ENCODE measurements around the gene FURIN.
"Not testable (repeated sequence)": the region's sequence is repeated elsewhere in the genome, so short reads cannot be mapped to it uniquely, and the experiment has no call there.

The FURIN gene

DNA sequence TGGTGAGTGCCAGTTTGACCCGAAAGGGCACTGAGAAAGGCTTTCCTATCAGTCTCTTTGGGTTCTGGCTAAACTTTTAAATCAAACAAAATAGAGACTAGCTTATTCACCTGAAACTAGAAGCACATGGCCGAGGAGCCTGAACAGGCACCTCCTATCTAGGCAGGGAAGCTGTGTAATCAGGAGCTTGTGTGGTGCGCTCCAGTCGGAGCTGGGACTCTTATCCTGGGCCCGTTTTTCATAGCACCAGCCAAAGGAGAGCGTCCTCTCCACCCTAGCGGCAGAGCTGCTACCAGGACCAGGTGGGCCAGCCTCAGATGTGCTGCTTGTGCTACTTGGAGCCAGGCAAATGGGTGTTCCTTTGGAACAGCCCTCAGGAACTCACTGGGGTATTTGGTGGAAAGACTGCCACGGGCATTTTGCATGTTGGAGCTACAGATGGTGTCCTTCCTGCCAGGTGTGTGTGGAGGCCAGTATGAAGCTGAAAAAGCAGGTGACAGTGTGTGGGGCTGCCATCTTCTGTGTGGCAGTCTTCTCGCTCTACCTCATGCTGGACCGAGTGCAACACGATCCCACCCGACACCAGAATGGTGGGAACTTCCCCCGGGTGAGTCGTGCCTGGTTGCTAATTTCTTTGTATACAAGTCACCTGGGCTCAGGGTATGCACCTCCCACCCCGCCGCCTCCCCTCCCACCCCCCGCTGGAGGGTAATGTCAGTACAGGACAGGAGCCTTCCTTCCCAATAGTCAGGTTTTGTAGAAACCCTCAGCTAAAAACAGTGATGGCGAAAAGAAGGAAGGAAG lies 35.5 kb downstream of the FURIN start:
- no peak for FAIRE-seq

DNA sequence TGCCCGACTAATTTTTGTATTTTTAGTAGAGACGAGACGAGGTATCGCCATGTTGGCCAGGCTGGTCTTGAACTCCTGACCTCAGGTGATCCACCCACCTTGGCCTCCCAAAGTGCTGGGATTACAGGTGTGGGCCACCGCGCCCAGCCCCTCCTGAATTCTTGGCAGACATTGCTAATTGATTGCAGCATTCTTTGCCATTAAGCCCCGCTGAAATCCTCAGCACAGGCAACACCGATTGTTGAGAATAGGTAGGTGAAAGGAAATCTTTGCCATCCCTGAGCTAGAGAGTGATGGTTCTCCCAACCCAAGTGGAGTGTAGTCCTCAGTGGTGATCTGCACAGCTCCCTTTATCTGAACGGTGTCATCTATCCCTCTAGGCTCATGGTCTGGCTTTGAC lies 36.4 kb downstream of the FURIN start:
- no peak for FAIRE-seq

DNA sequence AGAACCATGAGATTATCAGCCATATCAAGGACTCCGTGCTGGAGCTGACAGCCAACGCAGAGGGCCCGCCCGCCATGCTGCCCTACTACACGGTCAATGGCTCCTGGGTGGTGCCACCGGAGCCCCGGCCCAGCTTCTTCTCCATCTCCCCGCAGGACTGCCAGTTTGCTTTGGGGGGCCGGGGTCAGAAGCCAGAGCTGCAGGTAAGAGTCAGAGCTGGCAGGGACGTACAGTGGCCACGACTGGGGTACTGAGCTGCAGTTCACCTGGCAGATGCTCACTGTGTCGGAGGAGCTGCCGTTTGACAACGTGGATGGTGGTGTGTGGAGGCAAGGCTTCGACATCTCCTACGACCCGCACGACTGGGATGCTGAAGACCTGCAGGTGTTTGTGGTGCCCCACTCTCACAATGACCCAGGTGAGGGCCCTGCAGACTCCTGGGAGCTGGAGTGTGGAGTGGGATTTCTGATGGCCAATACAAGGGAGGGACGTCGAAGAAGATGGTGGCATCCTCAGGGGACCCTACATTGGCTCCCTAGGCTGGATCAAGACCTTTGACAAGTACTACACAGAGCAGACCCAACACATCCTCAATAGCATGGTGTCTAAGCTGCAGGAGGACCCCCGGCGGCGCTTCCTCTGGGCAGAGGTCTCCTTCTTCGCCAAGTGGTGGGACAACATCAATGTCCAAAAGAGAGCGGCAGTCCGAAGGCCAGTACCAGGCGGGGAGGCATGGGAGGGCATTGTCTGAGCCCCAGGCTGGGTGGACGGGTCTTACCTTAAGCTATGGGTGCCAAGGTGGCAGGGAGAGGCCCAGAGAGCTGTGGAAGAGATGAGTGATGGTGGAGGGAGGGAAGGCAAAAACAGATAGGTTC lies 37.2 kb downstream of the FURIN start:
- FAIRE-seq: no peak

DNA sequence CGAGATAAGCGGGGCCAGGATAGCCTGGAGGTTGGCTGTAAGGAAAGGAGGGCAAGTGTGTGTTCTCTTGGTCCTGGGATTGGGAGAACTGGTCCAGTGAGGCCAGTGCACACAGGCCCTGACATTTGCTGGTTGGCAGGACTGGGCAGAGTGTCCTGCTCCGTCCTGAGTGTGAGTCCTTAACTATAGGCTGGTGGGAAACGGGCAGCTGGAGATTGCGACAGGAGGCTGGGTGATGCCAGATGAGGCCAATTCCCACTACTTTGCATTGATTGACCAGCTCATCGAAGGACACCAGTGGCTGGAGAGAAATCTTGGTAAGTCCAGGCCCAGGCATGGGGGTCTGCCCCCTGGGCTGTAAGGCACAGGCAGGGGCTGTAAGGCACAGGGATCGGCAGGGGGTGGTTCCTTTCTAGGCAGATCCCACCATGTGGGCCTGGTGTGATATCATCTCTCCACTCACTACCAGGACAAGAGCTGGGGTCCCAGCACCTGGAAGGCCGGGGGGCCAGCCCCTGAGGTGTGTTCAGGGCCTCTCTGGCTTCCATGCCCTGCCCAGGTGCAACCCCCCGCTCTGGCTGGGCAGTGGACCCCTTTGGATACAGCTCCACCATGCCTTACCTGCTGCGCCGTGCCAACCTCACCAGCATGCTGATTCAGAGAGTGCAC lies 37.9 kb downstream of the FURIN start:
- no peak for FAIRE-seq

DNA sequence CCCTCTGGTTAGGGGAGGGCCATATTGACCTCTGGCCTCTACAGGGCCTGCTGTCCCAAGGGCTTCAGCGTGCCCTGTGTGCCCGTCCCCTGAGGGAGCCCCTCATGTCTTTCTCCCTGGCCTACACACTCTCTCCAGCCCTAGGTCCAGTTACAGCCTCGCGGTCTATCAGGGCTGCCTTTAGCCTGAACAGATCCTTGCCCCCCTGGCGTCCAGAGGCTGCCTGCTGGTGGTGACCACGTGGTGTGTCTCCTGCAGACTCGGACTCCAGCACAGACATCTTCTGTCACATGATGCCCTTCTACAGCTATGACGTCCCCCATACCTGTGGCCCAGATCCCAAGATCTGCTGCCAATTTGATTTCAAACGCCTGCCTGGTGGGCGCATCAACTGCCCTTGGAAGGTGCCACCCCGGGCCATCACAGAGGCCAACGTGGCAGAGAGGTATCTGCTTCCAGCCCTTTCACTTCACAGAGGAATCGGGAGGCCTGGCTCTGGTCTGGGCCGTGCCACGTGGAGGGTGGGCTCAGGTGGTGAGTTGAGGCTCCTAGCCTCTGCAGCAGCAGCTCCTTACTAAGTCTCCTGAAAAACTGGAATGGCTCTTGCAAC lies 38.8 kb downstream of the FURIN start:
- no peak for FAIRE-seq

DNA sequence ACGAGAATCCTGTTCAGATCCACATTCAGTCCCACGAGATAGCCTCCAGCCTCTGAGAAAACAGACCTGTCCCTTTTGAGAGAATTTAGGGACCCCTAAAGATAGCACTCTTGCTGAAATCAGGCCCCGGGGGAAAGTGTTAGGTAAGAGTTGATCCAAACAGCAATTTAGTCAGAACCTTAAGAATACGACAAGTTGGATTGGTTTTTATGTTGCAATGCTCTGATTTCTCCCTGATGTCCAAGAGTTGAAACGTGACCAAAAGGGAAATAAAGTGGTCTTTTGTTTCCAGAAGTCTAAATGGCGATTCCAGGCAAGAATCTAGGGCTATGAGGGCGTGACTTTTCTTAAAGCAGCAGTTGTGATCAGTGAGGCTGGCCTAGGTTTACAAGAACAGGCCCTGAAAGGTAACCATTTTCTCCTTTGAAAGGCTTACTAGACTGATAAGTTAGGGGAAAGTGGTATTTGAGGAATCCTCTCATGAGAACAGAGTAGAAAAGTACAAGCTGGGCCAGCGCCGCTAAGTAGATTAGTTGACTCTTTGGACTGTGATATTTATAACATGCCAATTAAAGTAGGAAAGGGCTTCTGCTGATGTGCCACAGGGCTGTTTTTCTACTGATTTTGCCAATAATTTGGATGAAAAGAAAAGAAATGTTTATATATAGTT lies 39.6 kb downstream of the FURIN start:
- FAIRE-seq: no peak

DNA sequence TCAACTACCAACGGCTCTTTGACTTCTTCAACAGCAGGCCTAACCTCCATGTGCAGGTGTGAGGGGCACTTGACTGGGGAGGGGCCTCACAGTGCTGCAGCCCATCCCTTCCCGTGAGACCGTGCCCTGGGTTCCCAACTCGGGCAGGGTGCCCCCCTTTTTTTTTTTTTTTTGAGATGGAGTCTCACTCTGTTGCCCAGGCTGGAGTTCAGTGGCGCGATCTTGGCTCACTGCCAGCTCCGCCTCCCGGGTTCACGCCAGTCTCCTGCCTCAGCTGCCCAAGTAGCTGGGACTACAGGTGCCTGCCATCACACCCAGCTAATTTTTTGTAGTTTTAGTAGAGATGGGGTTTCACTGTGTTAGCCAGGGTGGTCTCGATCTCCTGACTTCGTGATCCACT lies 41.1 kb downstream of the FURIN start:
- FAIRE-seq: not testable (repeated sequence)

DNA sequence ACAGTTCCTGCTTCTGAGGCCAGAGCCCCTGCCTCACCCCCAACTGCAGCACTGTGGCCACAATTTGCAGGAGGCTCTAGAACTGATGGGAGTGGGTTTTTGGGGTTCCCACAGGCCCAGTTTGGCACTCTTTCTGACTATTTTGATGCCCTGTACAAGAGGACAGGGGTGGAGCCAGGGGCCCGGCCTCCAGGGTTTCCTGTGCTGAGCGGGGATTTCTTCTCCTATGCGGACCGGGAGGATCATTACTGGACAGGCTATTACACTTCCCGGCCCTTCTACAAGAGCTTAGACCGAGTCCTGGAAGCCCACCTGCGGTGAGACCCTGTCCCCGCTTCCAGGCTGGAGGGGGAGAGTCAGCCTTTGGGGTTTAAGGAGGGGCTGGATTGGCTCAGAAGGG lies 41.6 kb downstream of the FURIN start:
- FAIRE-seq: no peak

DNA sequence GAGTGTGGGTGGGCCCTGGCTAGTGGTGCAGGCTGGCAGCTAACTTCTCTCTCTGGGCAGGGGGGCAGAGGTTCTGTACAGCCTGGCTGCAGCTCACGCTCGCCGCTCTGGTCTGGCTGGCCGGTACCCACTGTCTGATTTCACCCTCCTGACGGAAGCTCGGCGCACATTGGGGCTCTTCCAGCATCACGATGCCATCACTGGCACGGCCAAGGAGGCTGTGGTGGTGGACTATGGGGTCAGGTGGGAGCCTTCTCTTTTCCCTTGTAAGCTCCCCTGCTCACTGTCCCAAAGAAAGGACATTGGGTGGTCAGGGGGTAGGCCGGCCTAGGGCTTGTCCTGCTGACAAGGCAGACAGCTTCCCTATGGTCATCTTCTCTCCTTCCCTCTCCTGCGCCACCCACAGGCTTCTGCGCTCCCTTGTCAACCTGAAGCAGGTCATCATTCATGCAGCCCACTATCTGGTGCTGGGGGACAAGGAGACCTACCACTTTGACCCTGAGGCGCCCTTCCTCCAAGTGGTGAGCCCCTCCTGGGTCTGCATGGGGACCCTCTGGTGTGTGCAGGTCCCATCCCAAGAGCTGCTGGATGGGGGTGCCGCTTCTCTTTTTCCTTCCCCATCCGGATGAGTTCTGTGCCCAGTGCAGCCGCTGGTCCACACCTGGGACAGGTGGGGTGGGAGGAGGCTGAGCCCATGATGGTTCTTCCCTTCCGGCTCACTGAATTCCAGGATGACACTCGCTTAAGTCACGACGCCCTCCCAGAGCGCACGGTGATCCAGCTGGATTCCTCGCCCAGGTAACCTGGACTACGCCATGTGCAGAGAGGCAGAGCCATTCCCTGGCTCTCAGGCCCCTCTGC lies 42.3 kb downstream of the FURIN start:
- no peak for FAIRE-seq

DNA sequence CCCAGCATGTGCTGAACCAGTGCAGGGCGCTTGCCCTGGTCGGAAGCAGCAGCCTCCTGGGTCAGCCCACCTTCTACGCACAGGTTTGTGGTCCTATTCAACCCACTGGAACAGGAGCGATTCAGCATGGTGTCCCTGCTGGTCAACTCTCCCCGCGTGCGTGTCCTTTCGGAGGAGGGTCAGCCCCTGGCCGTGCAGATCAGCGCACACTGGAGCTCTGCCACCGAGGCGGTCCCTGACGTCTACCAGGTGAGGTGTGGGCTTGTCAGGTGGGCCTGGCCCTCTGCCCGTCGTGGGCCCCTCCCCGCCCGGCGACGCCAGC lies 42.9 kb downstream of the FURIN start:
- no peak for FAIRE-seq

DNA sequence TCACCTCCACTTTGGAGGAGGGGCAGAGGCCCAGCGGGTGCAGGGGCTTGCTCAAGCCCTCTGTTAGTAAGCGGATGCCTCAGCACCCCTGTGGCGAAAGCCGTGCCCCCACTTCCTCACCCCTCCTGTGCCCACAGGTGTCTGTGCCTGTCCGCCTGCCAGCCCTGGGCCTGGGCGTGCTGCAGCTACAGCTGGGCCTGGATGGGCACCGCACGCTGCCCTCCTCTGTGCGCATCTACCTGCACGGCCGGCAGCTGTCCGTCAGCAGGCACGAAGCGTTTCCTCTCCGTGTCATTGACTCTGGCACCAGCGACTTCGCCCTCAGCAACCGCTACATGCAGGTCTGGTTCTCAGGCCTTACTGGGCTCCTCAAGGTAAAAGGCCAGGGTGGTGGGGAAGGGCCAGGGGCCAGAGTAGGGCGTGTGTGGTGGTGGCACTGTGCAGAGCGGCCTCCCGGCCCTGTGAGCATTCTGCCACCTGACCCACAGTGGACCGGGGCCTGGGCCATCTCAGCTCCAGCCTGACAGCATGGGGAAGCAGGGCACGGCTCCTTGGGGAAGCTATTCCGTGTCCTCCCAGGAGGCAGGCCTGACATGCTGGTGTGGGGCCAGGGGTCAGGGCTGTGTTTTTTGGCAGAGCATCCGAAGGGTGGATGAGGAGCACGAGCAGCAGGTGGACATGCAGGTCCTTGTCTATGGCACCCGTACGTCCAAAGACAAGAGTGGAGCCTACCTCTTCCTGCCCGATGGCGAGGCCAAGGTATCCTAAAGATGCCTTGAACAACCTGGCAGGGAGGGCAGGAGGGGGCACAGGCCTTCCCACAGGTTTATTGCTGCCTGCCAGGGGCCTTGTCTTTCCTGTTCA lies 43.8 kb downstream of the FURIN start:
- FAIRE-seq: no peak

DNA sequence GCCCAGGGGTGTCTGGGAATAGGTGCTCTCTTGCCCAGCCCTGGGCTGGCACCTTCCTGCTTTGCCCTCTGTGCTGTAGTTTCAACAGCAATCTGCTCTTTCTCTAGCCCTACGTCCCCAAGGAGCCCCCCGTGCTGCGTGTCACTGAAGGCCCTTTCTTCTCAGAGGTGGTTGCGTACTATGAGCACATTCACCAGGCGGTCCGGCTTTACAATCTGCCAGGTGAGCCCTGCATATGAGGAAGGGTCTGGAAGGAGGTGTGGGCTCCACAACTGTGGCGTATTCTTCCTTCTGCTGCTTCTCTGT lies 44.3 kb downstream of the FURIN start:
- no peak for FAIRE-seq

DNA sequence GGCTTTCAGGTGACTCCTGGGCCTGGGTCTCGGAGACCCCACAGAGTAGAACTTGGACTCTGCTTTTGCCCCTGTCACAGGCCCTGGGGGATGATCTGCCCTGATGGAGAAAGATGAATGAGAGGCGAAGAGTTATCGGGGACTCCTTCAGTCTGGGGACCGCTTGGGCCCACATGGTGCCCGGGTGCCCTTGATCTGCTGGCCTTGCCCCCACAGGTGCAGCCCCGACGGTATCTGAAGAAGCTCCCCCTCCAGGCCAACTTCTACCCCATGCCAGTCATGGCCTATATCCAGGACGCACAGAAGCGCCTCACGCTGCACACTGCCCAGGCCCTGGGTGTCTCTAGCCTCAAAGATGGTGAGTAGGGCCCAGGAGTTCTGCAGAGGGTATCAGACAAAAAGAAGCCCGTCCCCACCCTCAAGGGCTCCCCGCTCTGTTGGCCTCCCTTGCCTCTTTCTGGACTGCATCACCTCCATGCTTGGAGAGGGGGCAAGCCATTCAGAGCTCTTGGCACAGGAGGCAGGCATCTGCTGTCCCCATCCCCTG lies 45.1 kb downstream of the FURIN start:
- FAIRE-seq: no peak

DNA sequence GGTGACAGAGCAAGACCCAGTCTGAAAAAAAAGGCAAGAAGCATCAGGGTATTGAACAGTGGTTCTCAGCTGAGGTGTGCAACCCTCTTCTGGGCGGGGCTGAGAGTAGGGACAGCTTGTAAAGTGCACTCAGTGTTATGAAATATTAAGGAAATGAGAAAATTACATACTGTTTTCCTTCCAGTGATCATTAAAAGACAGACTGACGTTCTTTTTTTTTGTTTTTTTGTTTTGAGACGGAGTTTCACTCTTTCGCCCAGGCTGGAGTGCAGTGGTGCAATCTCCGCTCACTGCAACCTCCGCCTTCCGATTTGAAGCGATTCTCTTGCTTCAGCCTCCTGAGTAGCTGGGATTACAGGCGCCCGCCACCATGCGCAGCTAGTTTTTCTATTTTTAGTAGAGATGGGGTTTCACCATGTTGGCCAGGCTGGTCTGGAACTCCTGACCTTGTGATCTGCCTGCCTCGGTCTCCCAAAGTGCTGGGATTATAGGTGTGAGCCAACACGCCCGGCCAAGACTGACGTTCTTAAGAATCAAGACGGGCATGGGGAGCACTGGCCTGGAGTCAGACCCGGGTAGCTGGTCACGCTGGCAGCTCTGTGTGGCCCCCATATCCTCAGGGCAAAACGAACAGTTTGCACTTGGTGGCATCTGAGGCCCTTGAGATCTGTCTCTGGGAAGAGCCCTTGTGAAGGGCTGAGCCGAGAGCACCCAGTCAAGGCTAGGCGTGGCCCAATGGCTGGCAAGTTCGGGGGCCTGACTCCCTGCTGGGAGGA lies 46.1 kb downstream of the FURIN start:
- no peak for FAIRE-seq

DNA sequence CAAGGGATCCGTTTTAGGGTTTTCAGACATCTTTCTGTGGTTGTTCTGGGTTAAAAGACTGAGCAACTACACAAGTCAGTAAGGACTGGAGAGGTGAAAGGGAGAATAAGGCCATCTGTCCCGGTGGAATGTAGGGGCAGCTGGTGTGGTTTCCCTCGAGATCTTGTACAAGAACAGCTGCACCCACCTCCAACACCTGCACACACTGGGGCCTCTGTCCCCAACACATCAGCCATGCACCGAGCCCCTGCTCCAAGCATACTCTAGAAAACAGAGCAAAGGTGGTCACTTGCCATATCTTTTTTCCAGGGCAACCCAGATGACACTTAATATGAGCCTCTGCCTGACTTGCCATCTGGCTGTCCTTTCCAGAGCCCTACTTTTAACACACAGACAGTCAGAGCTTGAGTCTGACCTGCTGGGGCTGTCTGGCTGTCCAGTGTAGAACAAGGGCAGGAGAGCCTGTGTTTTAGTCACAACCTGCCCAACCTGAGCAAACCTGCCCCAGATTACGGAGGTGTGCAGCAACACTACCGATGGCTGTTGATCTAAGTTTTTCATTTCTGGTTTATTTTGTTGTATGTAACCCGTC lies 46.9 kb downstream of the FURIN start:
- FAIRE-seq: no peak

DNA sequence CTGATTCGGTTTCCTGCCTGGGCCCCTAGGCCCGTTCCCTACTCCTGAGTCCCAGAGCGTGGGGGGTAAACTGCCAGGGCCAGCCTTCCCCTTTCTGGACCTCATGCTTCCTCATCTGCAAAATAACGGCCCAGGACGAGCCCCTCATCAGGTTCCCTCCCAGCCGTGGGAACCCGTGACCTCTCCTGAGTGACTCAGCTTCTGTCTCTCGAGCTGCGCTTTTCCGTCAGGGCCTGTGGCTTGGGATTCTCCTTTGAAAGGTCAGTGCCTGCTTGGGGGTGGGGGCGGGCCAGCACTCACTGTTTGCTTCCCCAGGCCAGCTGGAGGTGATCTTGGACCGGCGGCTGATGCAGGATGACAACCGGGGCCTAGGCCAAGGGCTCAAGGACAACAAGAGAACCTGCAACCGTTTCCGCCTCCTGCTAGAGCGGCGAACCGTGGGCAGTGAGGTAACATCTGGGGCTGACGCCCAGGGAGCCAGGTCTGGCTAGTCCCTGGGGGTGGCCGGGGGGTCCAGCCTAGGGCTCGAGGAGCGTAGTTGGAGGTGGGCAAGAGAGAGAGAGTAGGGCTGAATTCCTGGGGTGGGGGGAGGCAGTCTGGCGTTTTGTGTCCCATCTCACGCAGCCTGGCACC lies 47.5 kb downstream of the FURIN start:
- no peak for FAIRE-seq

DNA sequence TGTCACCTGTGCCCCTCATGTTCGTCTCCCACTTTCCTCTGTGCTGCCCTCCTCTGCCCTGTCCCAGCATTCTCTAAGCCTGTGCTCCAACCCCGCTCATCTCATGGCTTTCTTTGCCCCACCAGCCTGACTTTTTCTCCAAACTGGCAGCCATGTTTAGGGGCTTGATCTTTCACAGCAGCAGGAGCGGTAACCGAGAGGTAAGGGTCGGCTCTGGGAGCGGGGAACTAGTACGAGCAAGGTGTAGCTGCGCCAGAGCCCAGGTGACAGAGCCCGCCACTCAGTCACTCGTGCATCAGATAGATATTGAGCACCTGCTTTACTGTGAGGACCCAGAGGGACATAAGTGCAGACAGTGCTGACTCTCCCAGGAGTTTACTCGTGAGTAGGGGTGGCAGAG lies 48.1 kb downstream of the FURIN start:
- FAIRE-seq: no peak

DNA sequence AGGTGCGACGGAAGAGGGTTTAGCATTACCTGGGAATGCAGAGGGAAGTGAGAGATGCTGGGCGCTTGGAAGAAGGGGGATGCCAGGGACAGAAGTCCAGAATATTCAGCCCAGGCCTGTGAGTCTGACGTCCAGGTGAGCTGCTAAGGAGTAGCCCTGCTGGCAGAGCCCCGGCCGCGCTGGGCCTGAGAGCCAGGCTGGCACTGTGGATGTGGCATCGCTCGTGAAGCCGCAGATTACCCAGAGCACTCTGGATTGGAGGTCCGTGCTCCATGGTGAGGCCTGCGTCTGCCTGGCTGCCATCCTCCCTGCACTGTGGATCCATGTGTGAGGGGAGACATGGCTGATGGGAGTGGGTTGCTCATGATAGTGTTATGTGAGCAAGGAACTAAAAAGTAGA lies 49.2 kb downstream of the FURIN start:
- no peak for FAIRE-seq
